HG03439 (cell line): ENCODE measurements around the gene MATCAP1.
A peak's percentile ranks its signal among the peaks of the same experiment; 100 is the strongest.

Source experiments
- ATAC-seq: cut with Tn5 transposase; IDR thresholded peaks from one replicate; pipeline ENCODE4 v1.9.1; 2021; ENCODE audit warnings: mild to moderate bottlenecking, moderate library complexity; ENCODE audit not compliant: unreplicated experiment

MATCAP1 gene

DNA sequence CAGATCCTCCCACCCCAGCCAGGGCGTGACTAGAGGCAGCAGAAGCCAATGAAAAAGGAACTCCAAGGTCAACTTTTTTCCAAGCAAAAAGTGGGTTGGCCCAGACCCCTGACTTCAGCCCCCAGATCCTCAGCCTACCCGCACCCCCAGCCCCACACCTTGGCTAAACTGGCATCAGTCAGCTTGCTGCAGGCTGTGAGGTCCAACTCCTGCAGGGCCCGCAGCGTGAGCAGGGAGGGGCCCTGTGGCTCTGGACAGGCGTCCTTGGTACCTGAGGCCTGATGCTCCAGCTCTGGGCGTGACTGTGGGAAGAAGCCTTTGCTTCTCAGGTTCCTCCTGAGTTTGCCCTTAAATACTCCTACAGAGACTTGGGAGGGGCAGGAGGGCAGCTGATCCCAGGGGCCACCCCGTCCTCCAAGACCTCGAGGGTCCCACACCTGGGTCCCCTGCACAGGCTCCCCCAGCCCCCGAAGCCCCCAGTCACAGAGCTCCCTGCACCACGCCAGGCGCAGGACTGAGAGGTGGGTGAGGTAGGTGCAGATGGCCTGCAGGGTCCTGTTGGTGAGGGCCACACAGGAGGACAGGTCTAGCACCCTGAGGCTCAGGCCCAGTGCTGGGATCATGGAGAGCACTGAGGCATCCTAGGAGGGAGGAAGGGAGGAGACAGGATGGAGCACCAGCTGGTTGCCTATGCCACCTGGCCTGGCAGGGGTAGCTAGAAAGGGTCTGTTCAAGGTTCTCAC lies 24.6 kb upstream of the MATCAP1 start:
- no peak for ATAC-seq

DNA sequence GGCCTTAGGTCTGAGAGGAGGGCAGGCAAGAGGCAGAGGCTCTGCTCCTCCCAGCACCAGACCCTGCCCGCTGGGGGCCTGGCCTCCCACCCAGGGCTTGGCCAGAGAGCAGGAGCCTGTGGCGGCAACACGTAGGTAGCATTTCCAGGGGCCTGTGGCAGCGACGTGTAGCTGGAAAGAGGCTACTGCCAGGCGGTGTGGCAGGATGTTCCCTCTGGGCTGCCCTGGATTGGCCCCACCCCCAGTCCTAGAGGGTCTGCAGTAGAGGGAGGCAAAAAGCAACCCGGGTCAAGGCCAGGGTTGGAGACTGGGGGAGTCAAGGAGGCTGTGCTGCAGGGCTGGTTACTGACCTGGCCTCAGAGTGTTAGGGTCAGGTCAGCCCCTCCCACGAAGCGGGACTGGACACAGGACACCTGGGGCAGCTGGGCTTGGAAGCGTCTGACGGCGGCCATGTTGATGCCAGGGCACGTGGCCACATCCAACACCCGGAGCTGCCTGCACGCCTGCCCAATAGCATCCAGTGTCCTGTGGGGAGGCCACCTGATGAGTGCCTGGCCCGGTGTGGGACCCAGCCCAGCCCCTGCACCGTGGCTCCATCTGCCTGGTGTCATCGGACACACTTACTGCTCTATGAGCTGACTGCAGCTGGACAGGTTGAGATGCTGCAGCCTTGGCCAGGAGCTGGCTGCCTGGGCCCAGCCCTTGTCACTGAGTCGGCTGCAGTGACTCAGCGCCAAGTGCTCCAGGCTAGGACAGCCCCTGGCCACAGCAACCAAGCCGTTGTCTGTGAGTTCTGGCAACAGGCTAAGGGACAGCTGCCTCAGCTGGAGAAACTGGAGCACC lies 23.7 kb upstream of the MATCAP1 start:
- ATAC-seq = no peak

DNA sequence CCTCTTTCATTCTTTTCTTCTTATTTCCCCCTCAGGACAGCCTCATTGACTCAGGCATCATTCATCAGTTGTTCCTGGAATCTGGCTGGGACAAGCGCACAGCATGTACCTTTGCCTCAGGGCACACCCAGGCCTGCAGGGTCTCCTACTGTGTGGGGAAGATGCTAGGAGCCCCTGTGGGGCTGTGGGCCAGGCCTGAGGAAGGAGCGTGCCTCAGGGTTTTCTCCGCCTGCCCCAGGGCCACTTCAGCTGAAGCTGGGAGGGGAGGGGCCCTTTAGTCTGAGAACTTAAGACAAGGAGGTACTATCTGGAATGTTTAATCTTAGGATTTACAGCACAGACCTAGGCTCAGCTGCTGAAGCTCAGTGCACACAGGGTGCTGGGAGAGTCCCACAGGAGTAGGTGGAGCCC lies 23.1 kb upstream of the MATCAP1 start:
- no peak for ATAC-seq

DNA sequence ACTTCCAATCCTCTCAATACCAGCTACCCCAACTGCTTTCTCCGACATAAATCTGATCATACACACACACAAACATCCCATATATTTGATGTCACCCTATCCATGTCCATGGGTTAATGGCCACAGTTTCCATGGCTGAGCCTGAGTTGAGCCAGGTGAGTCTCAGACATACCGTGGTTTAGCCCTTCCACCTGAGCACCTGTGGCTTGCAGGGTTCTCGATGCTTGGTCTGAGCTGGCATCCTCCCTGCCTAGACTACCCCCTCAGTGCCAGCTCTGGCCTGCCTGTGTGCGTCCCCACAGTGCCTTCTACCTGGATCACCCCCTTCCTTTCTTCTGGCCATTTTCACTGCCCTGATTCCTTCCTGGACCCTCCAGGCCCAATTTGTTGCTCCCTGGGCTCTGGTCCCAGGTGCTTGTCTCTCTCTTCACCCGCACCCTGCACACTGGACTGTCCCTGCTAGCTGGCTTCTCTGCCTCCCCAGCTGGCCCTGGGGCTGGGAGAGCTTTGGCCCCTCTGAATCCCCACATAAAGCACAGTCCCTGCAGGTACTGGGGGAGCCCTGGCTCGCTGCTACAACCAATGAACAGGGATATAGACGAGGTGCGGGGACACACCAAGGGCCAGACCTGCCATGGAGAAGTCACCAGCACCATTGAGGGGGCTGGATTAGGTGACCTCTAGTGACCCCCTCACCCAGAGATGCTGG lies 22.5 kb upstream of the MATCAP1 start:
- ATAC-seq = no peak

DNA sequence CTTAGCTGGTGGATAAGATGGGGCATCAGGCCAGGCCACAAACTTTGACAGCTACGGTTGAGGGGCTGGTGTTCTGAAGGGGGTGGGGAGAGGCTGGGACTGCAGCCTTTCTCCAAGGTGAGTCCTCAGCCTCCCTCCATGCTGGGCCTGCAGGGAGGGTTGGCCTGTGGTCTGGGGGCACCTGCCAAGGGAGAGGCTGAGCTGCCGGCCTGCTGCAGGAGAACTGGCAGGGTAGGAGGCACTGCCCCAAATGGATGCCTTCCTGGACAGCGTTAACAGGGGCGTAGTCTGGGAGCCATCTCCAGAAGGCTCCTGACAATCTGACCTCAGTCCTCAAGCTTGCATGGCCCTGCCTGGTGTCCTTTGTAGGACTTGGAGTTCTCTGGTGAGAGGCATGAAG lies 20.3 kb upstream of the MATCAP1 start:
- ATAC-seq = no peak

DNA sequence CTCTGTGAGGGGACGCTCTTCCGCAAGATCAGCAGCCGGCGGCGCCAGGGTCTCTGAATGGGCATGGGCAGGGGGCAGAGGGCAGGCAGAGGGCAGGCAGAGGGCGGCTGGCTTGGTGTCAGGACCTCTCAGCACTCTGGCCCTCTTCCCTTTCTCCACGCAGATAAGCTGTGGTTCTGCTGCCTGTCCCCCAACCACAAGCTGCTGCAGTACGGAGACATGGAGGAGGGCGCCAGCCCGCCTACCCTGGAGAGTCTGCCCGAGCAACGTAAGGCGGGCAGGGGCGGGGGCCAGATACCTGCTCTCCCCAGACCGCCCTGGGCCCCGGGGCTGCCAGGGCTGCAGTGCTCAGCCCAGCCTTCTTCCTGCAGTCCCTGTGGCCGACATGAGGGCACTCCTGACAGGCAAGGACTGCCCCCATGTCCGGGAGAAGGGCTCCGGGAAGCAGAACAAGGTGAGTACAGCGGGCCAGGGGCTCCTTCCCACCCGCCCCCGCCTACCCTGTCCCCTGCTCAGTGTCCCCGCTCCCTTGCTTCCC lies 19.3 kb upstream of the MATCAP1 start:
- ATAC-seq = no peak

DNA sequence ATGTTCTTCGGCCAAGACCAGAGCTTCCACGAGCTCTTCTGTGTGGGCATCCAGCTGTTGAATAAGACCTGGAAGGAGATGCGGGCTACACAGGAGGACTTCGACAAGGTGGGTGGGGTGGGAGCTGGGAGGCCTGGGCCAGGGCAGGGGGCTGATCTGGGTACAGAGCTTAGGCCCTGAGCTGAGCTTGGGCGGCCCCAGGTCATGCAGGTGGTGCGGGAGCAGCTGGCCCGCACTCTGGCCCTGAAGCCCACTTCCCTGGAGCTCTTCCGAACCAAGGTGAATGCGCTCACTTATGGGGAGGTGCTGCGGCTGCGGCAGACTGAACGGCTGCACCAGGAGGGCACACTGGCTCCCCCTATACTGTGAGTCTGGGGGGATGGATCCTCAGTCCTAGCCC lies 18.7 kb upstream of the MATCAP1 start:
- ATAC-seq = no peak

DNA sequence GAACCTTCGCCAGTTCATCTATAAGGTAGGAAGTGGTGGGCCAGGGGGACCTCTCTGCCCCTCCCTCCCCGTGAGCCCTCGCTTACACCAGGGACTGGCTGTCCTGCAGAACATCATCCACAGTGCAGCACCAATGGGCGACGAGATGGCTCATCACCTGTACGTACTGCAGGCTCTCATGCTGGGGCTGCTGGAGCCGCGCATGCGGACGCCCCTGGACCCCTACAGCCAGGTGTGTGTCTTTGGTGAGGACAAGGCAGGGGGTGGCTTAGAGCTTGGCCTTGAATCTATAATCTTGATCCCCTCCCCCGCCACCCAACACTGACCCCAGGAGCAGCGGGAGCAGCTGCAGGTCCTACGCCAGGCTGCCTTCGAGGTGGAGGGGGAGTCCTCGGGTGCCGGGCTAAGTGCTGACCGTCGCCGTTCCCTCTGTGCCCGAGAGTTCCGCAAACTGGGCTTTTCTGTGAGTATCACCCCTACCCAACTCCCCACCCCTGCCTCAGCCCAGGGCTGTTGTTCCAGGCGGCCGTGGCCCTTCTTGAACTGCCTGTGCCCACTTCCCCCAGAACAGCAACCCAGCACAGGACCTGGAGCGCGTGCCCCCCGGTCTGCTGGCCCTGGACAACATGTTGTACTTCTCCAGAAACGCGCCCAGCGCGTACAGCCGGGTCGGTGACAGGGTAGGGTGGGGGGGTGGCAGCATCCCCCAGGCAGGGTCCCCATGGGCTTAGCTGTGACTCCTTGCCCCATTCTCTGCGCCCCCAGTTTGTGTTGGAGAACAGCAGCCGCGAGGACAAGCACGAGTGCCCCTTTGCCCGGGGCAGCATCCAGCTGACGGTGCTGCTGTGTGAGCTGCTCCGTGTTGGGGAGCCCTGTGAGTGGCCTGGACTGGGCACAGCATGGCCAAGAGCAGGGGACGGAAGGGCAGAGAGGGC lies 17.9 kb upstream of the MATCAP1 start:
- no peak for ATAC-seq

DNA sequence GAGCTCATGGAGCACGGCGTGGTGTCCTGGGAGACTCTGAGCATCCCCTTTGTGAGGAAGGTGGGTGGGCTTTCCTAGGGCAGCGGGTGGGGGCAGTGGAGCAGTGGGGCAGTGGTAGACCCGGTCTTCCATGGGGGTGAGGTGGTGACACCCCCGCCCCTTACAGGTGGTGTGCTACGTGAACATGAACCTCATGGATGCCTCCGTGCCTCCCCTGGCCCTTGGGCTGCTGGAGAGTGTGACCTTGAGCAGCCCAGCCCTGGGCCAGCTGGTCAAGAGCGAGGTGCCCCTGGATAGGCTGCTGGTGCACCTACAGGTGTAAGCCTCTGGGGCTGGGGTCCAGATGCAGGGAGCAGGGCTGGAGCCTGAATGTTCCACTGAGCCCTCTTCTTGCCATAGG lies 16.7 kb upstream of the MATCAP1 start:
- ATAC-seq = no peak

DNA sequence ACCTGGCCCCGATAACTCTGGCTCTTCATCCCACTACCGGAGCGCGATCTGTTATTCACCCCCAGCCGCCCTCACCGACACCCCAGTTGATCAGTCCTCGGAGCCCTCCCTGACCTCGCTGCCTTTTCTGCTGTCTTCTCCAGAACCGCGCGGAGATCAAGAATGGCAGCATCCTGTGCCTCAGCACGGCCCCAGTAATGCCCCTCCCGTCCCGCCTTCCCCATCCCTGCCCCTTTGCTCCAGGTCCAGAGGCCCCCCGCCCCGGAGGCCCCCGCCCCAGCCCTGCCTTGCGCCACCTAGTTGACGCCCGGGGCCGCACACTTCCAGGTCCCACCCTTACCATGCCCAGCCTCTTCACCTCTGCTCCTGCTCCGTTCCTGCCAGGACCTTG lies 16.0 kb upstream of the MATCAP1 start:
- no peak for ATAC-seq

DNA sequence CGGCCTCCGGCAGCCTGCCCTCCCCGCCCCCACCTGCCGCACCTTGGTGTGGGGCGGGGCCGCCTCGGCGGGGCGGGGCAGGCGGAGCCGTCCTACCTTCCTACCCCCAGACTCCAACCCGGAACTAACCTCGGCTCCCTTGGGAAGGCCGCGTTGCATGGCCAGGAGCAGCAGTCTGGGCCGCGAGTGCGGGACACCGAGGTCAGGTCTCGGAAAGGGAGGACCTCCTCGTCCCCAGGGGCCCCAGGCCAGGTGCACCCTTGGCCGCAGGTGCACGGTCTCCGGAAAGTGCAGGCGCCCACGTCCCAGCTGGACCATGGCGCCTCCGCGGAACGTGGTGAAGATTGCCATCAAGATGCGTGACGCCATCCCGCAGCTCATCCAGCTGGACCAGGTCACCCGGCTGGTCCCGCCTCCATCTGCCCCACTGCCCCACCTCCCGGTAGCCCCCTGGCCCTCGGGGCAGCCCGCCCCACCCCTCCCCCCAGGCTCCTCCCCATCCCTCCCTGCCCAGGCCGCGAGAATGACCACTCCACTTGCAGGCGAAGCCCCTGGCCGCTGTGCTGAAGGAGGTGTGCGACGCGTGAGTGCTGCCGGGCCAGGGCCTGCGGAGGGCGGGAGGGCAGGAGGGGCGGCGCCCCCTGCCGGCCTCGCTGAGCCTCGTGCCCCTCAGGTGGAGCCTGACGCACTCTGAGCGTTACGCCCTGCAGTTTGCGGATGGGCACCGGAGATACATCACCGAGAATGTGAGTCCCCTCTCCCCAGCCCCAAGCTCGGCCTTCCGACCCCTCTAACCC lies 15.4 kb upstream of the MATCAP1 start, which contains the start of gene ELMO3:
Gene ELMO3, plus strand, starts transcription at position 121 of the 797 bp plus-strand sequence. Its CDS starts 196 bp downstream, at position 317.
- ATAC-seq = no peak

DNA sequence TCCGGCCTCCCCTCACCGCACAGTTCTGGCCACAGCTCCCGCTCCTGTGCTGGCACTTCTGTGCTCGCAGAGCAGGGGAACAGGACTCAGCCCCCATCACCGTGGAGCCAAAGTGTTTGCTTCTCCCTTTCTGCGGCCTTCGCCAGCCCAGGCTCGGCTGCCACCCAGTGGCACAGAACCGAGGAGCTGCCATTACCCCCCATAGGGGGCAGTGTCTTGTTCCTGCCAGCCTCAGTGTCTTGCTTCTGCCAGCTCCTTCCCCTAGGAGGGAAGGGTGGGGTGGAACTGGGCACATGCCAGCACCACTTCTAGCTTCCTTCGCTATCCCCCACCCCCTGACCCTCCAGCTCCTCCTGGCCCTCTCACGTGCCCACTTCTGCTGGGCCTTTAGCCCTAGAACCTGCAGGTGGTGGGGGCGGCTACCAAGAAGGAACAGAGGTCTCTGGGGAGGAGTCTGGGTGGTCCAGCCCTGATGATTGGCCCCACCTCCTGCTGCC lies 14.5 kb upstream of the MATCAP1 start:
- ATAC-seq = no peak

DNA sequence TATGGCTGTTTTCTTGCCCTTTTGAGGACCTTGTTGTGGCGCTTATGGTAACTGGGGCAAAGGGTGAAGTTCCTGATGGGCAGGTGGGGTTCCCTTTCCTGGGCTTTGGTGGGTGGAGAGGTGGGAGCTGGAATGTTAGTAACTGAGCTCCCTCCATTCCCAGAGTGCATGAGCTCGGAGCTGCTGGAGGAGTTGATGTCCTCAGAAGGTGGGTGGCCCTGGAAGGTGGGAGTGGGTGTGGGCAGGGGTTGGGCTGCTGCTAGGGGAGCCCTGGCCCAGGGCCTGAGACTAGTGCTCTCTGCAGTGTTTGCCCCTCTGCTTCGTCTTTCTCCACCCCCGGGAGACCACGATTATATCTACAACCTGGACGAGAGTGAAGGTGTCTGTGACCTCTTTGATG lies 13.9 kb upstream of the MATCAP1 start:
- no peak for ATAC-seq

DNA sequence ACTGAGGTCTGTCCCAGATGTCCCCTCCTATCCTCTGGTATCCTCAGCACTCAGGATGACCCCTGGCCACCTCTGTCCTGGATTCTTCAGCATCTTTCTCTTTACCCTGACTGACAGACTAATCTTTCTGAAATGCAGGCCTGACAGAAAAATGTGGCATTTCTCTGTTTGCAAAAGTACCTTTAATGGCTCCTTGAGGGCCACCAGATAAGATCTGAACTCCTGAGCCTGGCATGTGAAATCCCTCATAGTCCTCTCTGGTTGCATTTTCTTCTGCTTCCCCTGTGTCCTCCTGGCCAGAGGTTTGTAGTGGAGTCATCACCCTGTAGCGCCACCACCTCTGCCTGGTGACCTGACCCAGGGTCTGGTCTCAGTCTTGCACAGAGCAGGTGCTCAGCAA lies 13.1 kb upstream of the MATCAP1 start:
- ATAC-seq = no peak

DNA sequence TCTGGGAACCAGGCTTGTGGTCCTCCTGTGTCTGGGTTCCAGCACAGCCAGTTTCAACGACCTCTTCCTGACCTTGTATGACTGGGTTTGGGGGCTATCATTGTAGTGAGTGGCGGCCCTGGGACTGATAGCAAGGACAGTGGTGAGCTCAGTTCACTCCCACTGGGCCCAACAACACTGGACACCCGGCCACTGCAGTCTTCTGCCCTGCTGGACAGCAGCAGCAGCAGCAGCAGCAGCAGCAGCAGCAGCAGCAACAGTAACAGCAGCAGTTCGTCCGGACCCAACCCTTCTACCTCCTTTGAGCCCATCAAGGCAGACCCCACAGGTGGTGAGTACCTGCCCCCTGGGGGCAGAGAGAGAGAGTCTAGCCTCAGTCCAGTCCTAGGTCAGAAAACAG lies 11.9 kb upstream of the MATCAP1 start:
- ATAC-seq = no peak

DNA sequence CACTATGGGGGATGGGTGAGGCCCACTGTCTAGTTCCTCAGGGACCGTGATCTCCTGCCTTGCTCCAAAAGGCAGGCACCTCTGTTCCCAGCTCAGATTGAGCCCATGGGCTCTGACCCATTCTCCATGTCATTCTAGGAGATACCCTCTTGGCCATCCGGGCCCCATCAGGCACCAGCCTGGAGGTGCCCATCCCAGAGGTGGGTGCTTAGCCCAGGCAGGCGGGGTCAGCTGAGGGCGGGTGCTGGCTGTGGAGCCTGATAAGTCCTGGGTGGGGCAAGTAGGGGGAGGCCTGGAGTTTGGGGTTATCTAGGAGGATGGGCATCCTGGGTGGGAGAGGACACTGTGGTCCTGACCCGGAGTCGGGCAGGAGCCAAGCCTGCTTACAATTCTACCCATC lies 10.5 kb upstream of the MATCAP1 start:
- no peak for ATAC-seq

DNA sequence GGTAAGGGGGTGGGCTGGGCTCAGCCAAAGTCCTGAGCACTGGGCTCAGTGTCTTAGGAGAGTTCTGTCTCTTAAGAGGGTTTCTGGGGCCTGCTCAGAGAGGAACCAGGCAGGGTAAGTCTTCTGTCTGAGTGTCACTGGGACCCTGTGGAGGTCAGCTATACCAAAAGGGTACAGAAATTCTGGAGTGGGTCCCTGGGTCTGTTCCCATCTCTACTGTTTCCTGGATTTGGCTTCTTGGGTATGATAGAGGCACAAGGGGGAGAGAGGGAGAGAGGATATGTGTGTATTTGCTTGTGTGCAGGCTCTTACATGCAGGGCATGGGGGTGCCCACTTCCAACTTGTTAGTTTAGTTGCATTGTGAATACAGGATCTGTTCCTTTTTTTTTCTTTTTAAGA lies 9.8 kb upstream of the MATCAP1 start:
- no peak for ATAC-seq

DNA sequence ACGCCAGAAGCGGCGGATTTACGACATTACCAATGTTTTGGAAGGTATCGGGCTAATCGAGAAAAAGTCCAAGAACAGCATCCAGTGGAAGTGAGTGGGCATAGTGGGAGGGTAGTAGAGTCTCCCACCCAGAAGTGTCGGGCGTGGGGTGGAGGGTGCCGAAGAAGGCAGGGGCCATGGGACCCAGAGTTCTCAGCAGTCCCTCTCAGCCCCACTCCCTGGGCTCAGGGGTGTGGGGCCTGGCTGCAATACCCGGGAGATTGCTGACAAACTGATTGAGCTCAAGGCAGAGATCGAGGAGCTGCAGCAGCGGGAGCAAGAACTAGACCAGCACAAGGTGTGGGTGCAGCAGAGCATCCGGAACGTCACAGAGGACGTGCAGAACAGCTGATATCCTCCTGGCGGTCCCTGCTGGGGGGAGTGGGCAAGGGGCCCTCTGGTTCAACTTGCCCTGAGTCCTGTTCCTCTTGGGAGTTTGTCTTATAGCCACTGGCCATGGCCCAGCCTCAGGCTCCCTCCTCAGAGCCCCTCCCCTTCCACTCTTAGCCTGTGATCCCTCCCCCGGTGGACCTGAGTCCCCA lies 9.1 kb upstream of the MATCAP1 start:
- ATAC-seq = peak; percentile 6
